KOPT-K1 (cell line): ENCODE measurements around the gene POLR3H.

Experiments
- H3K27ac ChIP-seq: fragments of 200-600 bp; sonication (generic); 2 replicates; pipeline ENCODE4 v1.5.1; 2016; ENCODE audit warnings: antibody characterized with exemption, mild to moderate bottlenecking, low read depth, low read length; ENCODE audit not compliant: poor library complexity, severe bottlenecking
- H3K36me3 ChIP-seq: fragments of 200-600 bp; sonication (generic); 2 replicates; pipeline ENCODE4 v1.5.1; 2017; ENCODE audit warnings: antibody characterized with exemption, mild to moderate bottlenecking, low read length, moderate library complexity; ENCODE audit not compliant: insufficient read depth
- H3K9me3 ChIP-seq: fragments of 200-600 bp; sonication (generic); 2 replicates; pipeline ENCODE4 v1.5.1; 2017; ENCODE audit warnings: antibody characterized with exemption, low read length, mild to moderate bottlenecking; ENCODE audit not compliant: insufficient read depth, poor library complexity, severe bottlenecking

POLR3H gene

GRCh38 chr22:41555325-41555982 is 11.2 kb upstream of the POLR3H start:
- no peaks in the 10 kb centered on the region for H3K9me3 ChIP-seq
- no peaks in the 10 kb centered on the region for H3K36me3 ChIP-seq
- no peak overlapping the region for H3K27ac ChIP-seq

- no peaks in the 10 kb centered on the region for H3K36me3 ChIP-seq
- no peak overlapping the region for H3K27ac ChIP-seq
- no peaks in the 10 kb centered on the region for H3K9me3 ChIP-seq
Measured at GRCh38 chr22:41551877-41552582, 7.8 kb upstream of the POLR3H start.

- H3K9me3 ChIP-seq: no peaks in the 10 kb centered on the region
- no peak overlapping the region for H3K27ac ChIP-seq
- no peaks in the 10 kb centered on the region for H3K36me3 ChIP-seq
Measured at GRCh38 chr22:41550952-41551491, 6.8 kb upstream of the POLR3H start.

- H3K9me3 ChIP-seq: no peaks in the 10 kb centered on the region
- no peak overlapping the region for H3K27ac ChIP-seq
- no peaks in the 10 kb centered on the region for H3K36me3 ChIP-seq
Measured at GRCh38 chr22:41548830-41549211, 4.6 kb upstream of the POLR3H start.

- Histone ChIP-seq H3K36me3 (peaks cover 29% of the 10 kb centered on the region), H3K27ac (peak overlapping the region; percentile 64), H3K9me3 (no peaks in the 10 kb centered on the region)
Measured at GRCh38 chr22:41544671-41545476, 604 bp upstream of the POLR3H start.

- no peaks in the 10 kb centered on the region for H3K9me3 ChIP-seq
- H3K27ac ChIP-seq: no peak overlapping the region
- peaks cover 53% of the 10 kb centered on the region for H3K36me3 ChIP-seq
Measured at GRCh38 chr22:41542224-41542623, 2.0 kb downstream of the POLR3H start.

- Histone ChIP-seq H3K27ac (no peak overlapping the region), H3K9me3 (no peaks in the 10 kb centered on the region), H3K36me3 (peaks cover 56% of the 10 kb centered on the region)
Measured at GRCh38 chr22:41541484-41541883, 2.8 kb downstream of the POLR3H start.

GRCh38 chr22:41540365-41540764 is 3.9 kb downstream of the POLR3H start:
- Histone ChIP-seq H3K27ac (no peak overlapping the region), H3K36me3 (peaks cover 57% of the 10 kb centered on the region), H3K9me3 (no peaks in the 10 kb centered on the region)

GRCh38 chr22:41540006-41540315 is 4.3 kb downstream of the POLR3H start:
- Histone ChIP-seq H3K27ac (no peak overlapping the region), H3K9me3 (no peaks in the 10 kb centered on the region), H3K36me3 (peaks cover 61% of the 10 kb centered on the region)

- Histone ChIP-seq H3K36me3 (peaks cover 67% of the 10 kb centered on the region), H3K27ac (no peak overlapping the region), H3K9me3 (no peaks in the 10 kb centered on the region)
Measured at GRCh38 chr22:41539146-41540005, 4.9 kb downstream of the POLR3H start.

GRCh38 chr22:41538583-41538982 is 5.7 kb downstream of the POLR3H start:
- Histone ChIP-seq H3K27ac (no peak overlapping the region), H3K9me3 (no peaks in the 10 kb centered on the region), H3K36me3 (peaks cover 75% of the 10 kb centered on the region)

- H3K9me3 ChIP-seq: no peaks in the 10 kb centered on the region
- H3K36me3 ChIP-seq: peaks cover 81% of the 10 kb centered on the region
- no peak overlapping the region for H3K27ac ChIP-seq
Measured at GRCh38 chr22:41537203-41537602, 7.1 kb downstream of the POLR3H start.

GRCh38 chr22:41535244-41535643 is 9.0 kb downstream of the POLR3H start:
- Histone ChIP-seq H3K36me3 (peaks cover 83% of the 10 kb centered on the region), H3K9me3 (no peaks in the 10 kb centered on the region), H3K27ac (no peak overlapping the region)

GRCh38 chr22:41534219-41534618 is 10.1 kb downstream of the POLR3H start:
- peaks cover 82% of the 10 kb centered on the region for H3K36me3 ChIP-seq
- H3K27ac ChIP-seq: no peak overlapping the region

More at GRCh38 chr22:41534219-41534618, 10.1 kb downstream of the POLR3H start:
- no peaks in the 10 kb centered on the region for H3K9me3 ChIP-seq
